ENCODE measurements around the gene CELF3. TPM values are rescaled to one million over a fixed set of nuclear protein-coding genes. Genes with fewer than 3 reads are reported as not detected.
"Not testable (repeated sequence)": the region's sequence is repeated elsewhere in the genome, so short reads cannot be mapped to it uniquely, and the experiment has no call there.

The CELF3 gene
- total RNA-seq, 4 donors from 2014 or later, result not detected

DNA sequence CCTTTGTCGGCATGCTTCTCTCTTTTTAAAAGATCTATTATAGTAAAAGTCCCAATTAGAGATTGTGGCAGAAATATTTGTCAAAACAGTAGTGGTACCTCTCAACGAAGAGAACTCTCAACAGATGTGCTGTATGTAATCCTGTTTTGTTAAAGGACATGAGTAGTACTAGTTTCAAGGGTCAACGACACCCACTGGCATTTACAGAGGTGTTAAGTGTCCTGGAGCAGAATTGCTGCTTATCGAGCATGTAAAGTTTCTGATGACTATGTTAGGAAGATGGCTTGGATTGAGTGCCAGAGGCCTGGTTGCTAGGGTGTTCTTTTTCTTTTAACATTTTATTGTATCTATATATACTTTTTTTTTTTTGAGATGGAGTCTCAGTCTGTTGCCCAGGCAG lies 27.1 kb downstream of the CELF3 start:
- no peak overlapping the region for H3K27ac ChIP-seq
- 84% methylated on average over 4 of the region's 4 CpGs for WGBS

DNA sequence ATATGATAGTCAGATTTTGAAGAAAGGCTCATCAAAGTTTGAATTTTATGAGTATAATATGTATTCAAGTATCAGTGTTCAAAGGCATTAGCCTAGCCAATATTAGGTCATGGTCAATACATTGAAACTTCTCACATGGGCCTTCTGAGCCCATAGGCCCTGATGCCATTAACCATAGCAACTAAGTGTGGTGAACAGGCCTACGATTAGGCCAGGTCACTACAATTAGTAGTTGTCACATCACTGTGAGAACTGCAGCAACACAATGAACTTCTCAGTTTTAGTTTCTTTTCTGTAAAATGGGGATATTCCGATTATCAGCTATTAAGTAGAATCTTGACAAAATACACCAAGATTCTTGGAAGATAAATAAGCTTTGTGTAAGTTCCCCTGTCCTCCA lies 30.0 kb downstream of the CELF3 start:
- WGBS, result 90% methylated on average over 2 of the region's 2 CpGs
- no peak overlapping the region for H3K27ac ChIP-seq
- DNase-seq (ENCODE audit: low spot score in 2 of 2), result no peak
- H3K9me3 ChIP-seq, result no peaks in the 10 kb centered on the region
- H3K4me3 ChIP-seq, result no peak overlapping the region
- no peak for TF ChIP-seq POLR2A (IDR thresholded peaks at IDR 0.05)
- TF ChIP-seq, protein P1, sequence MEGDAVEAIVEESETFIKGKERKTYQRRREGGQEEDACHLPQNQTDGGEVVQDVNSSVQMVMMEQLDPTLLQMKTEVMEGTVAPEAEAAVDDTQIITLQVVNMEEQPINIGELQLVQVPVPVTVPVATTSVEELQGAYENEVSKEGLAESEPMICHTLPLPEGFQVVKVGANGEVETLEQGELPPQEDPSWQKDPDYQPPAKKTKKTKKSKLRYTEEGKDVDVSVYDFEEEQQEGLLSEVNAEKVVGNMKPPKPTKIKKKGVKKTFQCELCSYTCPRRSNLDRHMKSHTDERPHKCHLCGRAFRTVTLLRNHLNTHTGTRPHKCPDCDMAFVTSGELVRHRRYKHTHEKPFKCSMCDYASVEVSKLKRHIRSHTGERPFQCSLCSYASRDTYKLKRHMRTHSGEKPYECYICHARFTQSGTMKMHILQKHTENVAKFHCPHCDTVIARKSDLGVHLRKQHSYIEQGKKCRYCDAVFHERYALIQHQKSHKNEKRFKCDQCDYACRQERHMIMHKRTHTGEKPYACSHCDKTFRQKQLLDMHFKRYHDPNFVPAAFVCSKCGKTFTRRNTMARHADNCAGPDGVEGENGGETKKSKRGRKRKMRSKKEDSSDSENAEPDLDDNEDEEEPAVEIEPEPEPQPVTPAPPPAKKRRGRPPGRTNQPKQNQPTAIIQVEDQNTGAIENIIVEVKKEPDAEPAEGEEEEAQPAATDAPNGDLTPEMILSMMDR (IDR thresholded peaks at IDR 0.05), result no peak
- no peak for TF ChIP-seq POLR2AphosphoS5 (IDR thresholded peaks at IDR 0.05)
- no peak for TF ChIP-seq EP300 (IDR thresholded peaks at IDR 0.05)
- H3K27me3 ChIP-seq, result no peaks in the 10 kb centered on the region
- H3K4me1 ChIP-seq, result no peaks in the 10 kb centered on the region
- peaks cover 43% of the 10 kb centered on the region for H3K36me3 ChIP-seq

More for the DNA sequence above, 27.1 kb downstream of the CELF3 start:
- Histone ChIP-seq H3K36me3 (peaks cover 45% of the 10 kb centered on the region), H3K4me3 (no peak overlapping the region), H3K4me1 (no peaks in the 10 kb centered on the region), H3K27me3 (no peaks in the 10 kb centered on the region), H3K9me3 (no peaks in the 10 kb centered on the region)
- TF ChIP-seq, protein P1 (IDR thresholded peaks at IDR 0.05), result no peak
- TF ChIP-seq EP300 (IDR thresholded peaks at IDR 0.05) (no peak), POLR2AphosphoS5 (IDR thresholded peaks at IDR 0.05) (no peak), POLR2A (IDR thresholded peaks at IDR 0.05) (no peak)
- DNase-seq (ENCODE audit: low spot score in 2 of 2), result no peak

DNA sequence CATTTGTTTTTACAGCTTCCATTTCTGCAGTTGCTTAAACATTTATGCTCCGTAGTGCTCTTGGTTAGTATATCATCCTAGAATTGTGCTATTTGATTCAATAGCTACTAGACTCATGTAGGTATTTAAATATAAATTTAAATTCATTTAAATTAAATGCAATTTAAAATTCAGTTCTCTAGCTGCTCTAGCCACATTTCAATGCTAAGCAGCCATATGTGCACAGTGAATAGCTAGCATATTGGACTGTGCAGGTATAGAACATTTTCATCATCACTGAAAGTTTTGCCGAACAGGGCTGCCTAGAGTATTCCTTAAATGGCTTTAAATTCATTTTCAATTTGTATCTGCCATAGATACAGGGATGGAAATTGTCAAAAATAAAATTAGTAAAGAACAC lies 32.5 kb downstream of the CELF3 start:
- peaks cover 2% of the 10 kb centered on the region for H3K4me1 ChIP-seq
- H3K27me3 ChIP-seq, result no peaks in the 10 kb centered on the region
- DNase-seq (ENCODE audit: low spot score in 2 of 2), result no peak
- 69% methylated on average over 2 of the region's 2 CpGs for WGBS
- TF ChIP-seq EP300 (IDR thresholded peaks at IDR 0.05), result no peak
- TF ChIP-seq, protein P1 (IDR thresholded peaks at IDR 0.05), result no peak
- H3K27ac ChIP-seq, result no peak overlapping the region
- H3K4me3 ChIP-seq, result no peak overlapping the region
- peaks cover 38% of the 10 kb centered on the region for H3K36me3 ChIP-seq
- H3K9me3 ChIP-seq, result no peaks in the 10 kb centered on the region

DNA sequence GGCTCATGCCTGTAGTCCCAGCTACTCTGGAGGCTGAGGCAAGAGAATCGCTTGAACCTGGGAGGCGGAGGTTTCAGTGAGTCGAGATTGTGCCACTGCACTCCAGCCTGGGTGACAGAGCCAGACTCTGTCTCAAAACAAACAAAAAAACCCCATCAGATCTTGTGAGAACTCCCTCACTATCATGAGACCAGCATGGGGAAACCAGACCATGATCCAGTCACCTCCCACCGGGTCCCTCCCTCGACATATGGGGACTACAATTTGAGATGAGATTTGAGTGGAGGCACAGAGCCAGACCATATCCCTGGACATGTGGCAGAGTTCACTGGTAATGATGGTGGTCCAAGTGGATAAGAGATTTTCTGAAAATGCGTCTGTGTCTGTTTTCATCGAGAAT lies 33.7 kb downstream of the CELF3 start:
- not testable (repeated sequence) for DNase-seq (ENCODE audit: low spot score in 2 of 2); H3K27me3 ChIP-seq; H3K4me3 ChIP-seq; H3K27ac ChIP-seq; H3K4me1 ChIP-seq; H3K9me3 ChIP-seq
- 87% methylated on average over 7 of the region's 7 CpGs for WGBS
- peaks cover 40% of the 10 kb centered on the region for H3K36me3 ChIP-seq

DNA sequence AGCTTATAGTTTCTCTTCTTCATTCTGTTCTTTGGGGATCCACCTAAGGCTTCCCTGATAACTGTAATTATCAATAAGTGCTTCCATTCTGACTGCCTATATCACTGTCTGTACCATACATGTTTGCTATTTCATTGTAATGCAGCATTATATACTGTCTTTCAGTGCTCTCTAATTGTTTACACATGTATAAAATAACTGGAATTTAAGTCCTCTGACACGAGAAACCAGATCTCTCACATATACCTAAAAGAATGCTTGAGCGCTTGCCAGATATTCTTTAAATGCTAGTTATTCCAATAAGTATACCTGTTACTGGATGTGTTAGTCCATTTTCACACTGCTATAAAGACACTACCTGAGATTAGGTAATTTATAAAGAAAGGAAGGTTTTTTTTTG lies 34.7 kb downstream of the CELF3 start:
- DNase-seq (ENCODE audit: low spot score in 2 of 2), result no peak
- Histone ChIP-seq H3K4me3 (no peak overlapping the region), H3K4me1 (peaks cover 2% of the 10 kb centered on the region), H3K9me3 (no peaks in the 10 kb centered on the region), H3K27ac (no peak overlapping the region), H3K27me3 (no peaks in the 10 kb centered on the region), H3K36me3 (peaks cover 36% of the 10 kb centered on the region)
- WGBS, result 88% methylated on average over 2 of the region's 2 CpGs
- TF ChIP-seq POLR2A (IDR thresholded peaks at IDR 0.05) (no peak), EP300 (IDR thresholded peaks at IDR 0.05) (no peak), POLR2AphosphoS5 (IDR thresholded peaks at IDR 0.05) (no peak)
- TF ChIP-seq, protein P1 (IDR thresholded peaks at IDR 0.05), result no peak

DNA sequence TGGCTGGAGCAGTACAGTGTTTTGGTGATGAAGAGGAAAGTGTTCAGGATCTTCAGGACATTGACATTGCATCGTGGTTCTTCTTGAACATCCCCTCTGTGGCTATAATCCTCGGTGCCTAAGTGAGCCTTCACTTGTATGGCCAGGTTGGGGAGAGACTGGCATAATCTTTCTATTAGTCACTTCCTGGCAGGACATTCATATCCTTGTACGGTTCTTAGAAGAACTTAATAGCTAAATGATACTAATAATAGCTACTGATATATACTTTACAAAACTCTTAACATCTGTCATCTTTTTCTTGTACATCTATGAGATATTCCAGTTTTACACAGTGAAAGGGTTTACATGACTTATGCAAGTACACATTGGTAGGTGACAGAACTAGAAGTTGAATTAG lies 35.8 kb downstream of the CELF3 start:
- 27% methylated on average over 3 of the region's 3 CpGs for WGBS
- DNase-seq (ENCODE audit: low spot score in 2 of 2), result no peak
- TF ChIP-seq, protein P1 (IDR thresholded peaks at IDR 0.05), result no peak
- TF ChIP-seq POLR2A (IDR thresholded peaks at IDR 0.05), result no peak
- no peak for TF ChIP-seq EP300 (IDR thresholded peaks at IDR 0.05)
- no peak for TF ChIP-seq POLR2AphosphoS5 (IDR thresholded peaks at IDR 0.05)
- peaks cover 26% of the 10 kb centered on the region for H3K36me3 ChIP-seq
- H3K9me3 ChIP-seq, result no peaks in the 10 kb centered on the region
- no peaks in the 10 kb centered on the region for H3K27me3 ChIP-seq
- peaks cover 2% of the 10 kb centered on the region for H3K4me1 ChIP-seq
- H3K4me3 ChIP-seq, result no peak overlapping the region
- no peak overlapping the region for H3K27ac ChIP-seq

Measured in suprapubic skin (tissue), 4 donors.